KMS-11 (cell line): ENCODE measurements around the gene VWA3B.

Experiments used
- H2AFZ ChIP-seq: fragments of 200-600 bp; sonication (generic); 2 replicates; pipeline ENCODE4 v1.6.1; 2016; ENCODE audit warnings: antibody characterized with exemption, mixed run types, low read depth
- H3K27ac ChIP-seq: fragments of 200-600 bp; sonication (generic); 2 replicates; pipeline ENCODE4 v1.6.1; 2016; ENCODE audit warnings: mild to moderate bottlenecking, mixed run types
- H3K27me3 ChIP-seq: fragments of 200-600 bp; sonication (generic); 2 replicates; pipeline ENCODE4 v1.6.1; 2017; ENCODE audit warnings: mild to moderate bottlenecking, low read depth, mixed run types, moderate library complexity; ENCODE audit not compliant: insufficient read depth
- H3K36me3 ChIP-seq: fragments of 200-600 bp; sonication (generic); 2 replicates; pipeline ENCODE4 v1.6.1; 2017; ENCODE audit warnings: mild to moderate bottlenecking, mixed run types; ENCODE audit not compliant: insufficient read depth
- H3K4me1 ChIP-seq: fragments of 200-600 bp; sonication (generic); 2 replicates; pipeline ENCODE4 v1.6.1; 2016; ENCODE audit warnings: mild to moderate bottlenecking, low read depth, mixed run types; ENCODE audit not compliant: poor library complexity, severe bottlenecking
- H3K4me2 ChIP-seq: fragments of 200-600 bp; sonication (generic); 2 replicates; pipeline ENCODE4 v1.7.0; 2016; ENCODE audit warnings: mild to moderate bottlenecking, mixed run types
- H3K4me3 ChIP-seq: fragments of 200-600 bp; sonication (generic); IDR thresholded peaks from 2 replicates; pipeline ENCODE4 v1.6.1; 2017; ENCODE audit warnings: low read depth, low read length, mixed read lengths; ENCODE audit not compliant: insufficient read depth
- H3K79me2 ChIP-seq: fragments of 200-600 bp; sonication (generic); 2 replicates; pipeline ENCODE4 v1.6.1; 2016; ENCODE audit warnings: low read depth, mixed run types; ENCODE audit not compliant: insufficient read depth
- H3K9ac ChIP-seq: fragments of 200-600 bp; sonication (generic); 2 replicates; pipeline ENCODE4 v1.6.1; 2016; ENCODE audit warnings: mild to moderate bottlenecking, mixed run types
- H4K20me1 ChIP-seq: fragments of 200-600 bp; sonication (generic); 2 replicates; pipeline ENCODE4 v1.6.1; 2016; ENCODE audit warnings: mild to moderate bottlenecking, mixed run types; ENCODE audit not compliant: insufficient read depth
- CTCF ChIP-seq: fragments of 200-600 bp; sonication (generic); conservative IDR thresholded peaks from 2 replicates; pipeline ENCODE4 v1.6.1; 2017; ENCODE audit warnings: low read depth, mild to moderate bottlenecking, antibody characterized with exemption, low read length, moderate library complexity, mixed read lengths

The VWA3B gene

GRCh38 chr2:98308068-98308467, 221.1 kb downstream of the VWA3B start:
- no peaks in the 10 kb centered on the region for H4K20me1 ChIP-seq
- no peak overlapping the region for H3K9ac ChIP-seq
- H3K4me2 ChIP-seq, result no peak overlapping the region
- no peaks in the 10 kb centered on the region for H3K27me3 ChIP-seq
- H3K4me1 ChIP-seq, result no peaks in the 10 kb centered on the region
- no peak overlapping the region for H2AFZ ChIP-seq
- no peak overlapping the region for H3K4me3 ChIP-seq
- H3K79me2 ChIP-seq, result no peaks in the 10 kb centered on the region
- H3K27ac ChIP-seq, result no peak overlapping the region
- no peak for TF ChIP-seq CTCF
- no peaks in the 10 kb centered on the region for H3K36me3 ChIP-seq

GRCh38 chr2:98308532-98308931, 221.6 kb downstream of the VWA3B start:
- H3K4me1 ChIP-seq, result no peaks in the 10 kb centered on the region
- no peak overlapping the region for H3K9ac ChIP-seq
- H2AFZ ChIP-seq, result no peak overlapping the region
- H3K4me2 ChIP-seq, result no peak overlapping the region
- no peaks in the 10 kb centered on the region for H4K20me1 ChIP-seq
- H3K36me3 ChIP-seq, result no peaks in the 10 kb centered on the region
- H3K27me3 ChIP-seq, result no peaks in the 10 kb centered on the region
- no peaks in the 10 kb centered on the region for H3K79me2 ChIP-seq
- no peak for TF ChIP-seq CTCF
- no peak overlapping the region for H3K4me3 ChIP-seq
- H3K27ac ChIP-seq, result no peak overlapping the region

- Histone ChIP-seq H2AFZ (no peak overlapping the region), H3K27me3 (no peaks in the 10 kb centered on the region), H3K9ac (no peak overlapping the region), H4K20me1 (no peaks in the 10 kb centered on the region), H3K79me2 (no peaks in the 10 kb centered on the region), H3K4me1 (no peaks in the 10 kb centered on the region), H3K27ac (no peak overlapping the region), H3K4me3 (no peak overlapping the region), H3K4me2 (no peak overlapping the region), H3K36me3 (no peaks in the 10 kb centered on the region)
- no peak for TF ChIP-seq CTCF
These were observed 222.6 kb downstream of the VWA3B start for GRCh38 chr2:98309580-98309979.

- Histone ChIP-seq H3K36me3 (no peaks in the 10 kb centered on the region), H3K27ac (no peak overlapping the region), H4K20me1 (no peaks in the 10 kb centered on the region), H3K79me2 (no peaks in the 10 kb centered on the region), H2AFZ (no peak overlapping the region), H3K4me3 (no peak overlapping the region), H3K27me3 (no peaks in the 10 kb centered on the region), H3K4me2 (no peak overlapping the region), H3K4me1 (no peaks in the 10 kb centered on the region), H3K9ac (no peak overlapping the region)
- no peak for TF ChIP-seq CTCF
These were observed 223.0 kb downstream of the VWA3B start for GRCh38 chr2:98310010-98310409.

- Histone ChIP-seq H3K27me3 (no peaks in the 10 kb centered on the region), H2AFZ (no peak overlapping the region), H3K9ac (no peak overlapping the region), H4K20me1 (no peaks in the 10 kb centered on the region), H3K4me1 (no peaks in the 10 kb centered on the region), H3K27ac (no peak overlapping the region), H3K36me3 (no peaks in the 10 kb centered on the region), H3K4me2 (no peak overlapping the region), H3K79me2 (no peaks in the 10 kb centered on the region), H3K4me3 (no peak overlapping the region)
- no peak for TF ChIP-seq CTCF
These were observed 224.1 kb downstream of the VWA3B start for GRCh38 chr2:98311090-98311489.
